NK-92 treated with Interleukin-12 subunit alpha and Interleukin-12 subunit beta, amount 100 ng/mL, for 24 hours (cell line): ENCODE results near the gene ST7.

Experiments
- DNase-seq: peaks from one replicate; lab custom pipeline; 2025; lab: John Stamatoyannopoulos, UW

The ST7 gene

GRCh38 chr7:117066668-117067067 lies 113.4 kb downstream of the ST7 start:
- DNase-seq: no peak

DNA sequence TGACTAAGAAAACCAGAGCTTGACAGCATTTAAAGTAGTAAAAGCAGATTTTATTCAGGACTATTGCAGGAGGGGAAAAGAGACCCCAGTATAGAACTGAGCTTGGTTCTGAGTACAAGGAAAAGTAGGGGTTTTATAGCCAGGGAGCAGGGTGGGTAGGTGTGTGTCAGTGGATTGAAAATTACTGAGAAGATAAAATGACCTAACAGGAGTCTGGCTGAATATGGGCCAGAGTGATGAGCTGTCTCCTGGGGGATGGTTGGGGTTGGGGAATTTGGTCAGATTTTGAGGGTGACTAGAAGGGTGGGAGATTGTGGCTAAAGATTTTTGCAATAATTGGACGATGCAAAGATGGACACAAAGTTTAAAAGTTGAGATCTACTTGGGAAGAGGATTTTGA lies 114.0 kb downstream of the ST7 start:
- no peak for DNase-seq

GRCh38 chr7:117068511-117069145 lies 115.3 kb downstream of the ST7 start:
- no peak for DNase-seq

- DNase-seq: no peak
Measured at GRCh38 chr7:117069379-117069778, 116.1 kb downstream of the ST7 start.

DNA sequence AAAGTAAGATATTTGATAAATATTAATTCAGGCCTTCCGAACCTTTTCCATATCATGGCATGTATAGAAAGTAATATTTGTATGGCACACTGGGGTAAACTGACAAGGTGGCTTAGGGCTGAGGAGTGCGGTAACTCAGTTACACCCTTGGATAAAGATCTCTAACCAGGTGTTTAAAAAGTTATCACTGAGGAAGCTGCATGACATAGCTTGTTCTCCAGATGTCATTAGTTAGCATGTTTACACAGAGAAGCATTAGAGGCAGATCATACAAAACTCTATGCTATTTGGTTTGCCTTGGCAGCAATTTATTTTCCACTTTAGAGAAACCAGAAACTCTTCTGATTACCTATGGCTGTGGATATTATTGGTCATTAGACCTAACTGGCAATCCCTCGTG lies 118.2 kb downstream of the ST7 start:
- DNase-seq: no peak

- no peak for DNase-seq
Measured at GRCh38 chr7:117072620-117073118, 119.4 kb downstream of the ST7 start.

DNA sequence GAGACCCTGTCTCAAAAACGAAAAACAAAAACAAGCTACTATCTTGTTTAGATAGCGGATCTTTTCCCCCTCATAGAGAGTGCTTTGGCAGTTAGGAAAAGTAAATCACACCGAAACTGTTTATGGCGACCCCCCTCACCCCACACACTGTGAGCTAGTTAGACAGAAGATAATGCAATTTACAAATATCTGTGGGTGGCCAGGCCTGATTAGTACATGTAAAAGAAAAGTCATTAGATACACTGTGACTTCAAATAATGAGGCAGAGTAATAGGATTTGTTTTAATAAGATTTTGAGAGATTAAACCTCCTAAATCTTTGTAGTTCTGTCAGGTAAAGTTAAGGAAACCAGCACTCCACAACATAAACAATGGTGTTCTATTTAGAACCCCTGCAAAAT lies 121.1 kb downstream of the ST7 start:
- DNase-seq: no peak

GRCh38 chr7:117075934-117076333 lies 122.6 kb downstream of the ST7 start:
- no peak for DNase-seq

DNA sequence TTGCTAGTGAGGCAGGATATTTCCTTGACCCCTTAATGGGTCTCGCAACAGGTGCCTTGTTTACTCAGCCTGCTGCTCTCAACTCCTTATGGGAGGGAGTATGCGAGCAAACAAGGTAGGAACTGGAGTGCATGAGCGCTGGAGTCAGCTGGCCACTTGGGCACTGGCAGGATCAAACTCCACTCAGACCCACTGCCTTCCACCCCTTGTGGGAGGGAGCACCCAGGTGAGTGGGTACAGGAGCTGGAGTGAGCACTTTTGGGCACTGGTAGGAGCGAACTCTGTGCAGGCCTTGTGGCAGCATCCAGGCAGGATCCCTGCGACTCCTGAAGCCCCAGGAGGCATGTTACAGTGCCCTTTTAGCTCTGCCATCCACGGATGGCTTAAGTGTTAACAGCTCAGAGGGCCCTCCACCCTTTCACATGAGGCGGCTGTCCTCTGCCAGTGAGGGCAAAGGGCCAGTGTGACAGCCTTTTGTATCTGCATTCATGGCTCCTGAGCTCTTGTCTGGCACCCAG lies 123.2 kb downstream of the ST7 start:
- DNase-seq: no peak

DNA sequence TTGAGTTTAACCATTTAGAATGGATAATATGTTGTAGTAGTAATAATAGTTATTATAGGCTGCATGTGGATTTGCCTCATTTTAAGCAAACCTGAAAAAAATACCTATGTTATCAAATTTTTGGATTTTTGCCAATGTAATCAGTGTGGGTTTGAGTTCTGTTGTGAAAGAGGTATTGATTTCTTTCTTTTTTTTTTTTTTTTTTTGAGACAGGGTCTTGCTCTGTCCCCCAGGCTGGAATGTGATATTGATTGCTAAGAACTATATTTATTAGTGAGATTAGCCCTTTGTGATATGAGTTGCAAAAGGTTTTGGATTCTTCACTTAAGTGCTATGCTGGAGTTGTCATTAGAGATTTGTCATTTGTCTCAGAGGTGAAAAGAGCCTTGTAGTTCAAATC lies 124.4 kb downstream of the ST7 start:
- no peak for DNase-seq

DNA sequence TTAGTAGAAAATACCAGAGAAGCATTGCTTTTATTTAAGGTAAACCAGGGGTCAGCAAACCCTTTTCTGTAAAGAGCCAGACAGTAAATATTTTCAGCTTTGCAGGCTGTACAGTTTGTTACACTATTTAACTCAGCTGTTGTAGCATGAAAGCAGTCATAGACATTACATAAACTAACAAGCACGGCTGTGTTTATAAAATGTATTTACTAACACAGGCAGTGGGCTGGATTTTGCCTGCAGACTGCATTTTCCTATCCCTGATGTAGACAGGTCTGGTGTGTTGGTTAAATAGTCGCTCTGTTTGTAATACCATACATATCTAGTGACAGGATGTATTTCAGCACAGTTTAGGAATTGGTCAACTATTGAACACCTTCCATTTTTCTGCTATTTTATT lies 129.3 kb downstream of the ST7 start:
- no peak for DNase-seq

DNA sequence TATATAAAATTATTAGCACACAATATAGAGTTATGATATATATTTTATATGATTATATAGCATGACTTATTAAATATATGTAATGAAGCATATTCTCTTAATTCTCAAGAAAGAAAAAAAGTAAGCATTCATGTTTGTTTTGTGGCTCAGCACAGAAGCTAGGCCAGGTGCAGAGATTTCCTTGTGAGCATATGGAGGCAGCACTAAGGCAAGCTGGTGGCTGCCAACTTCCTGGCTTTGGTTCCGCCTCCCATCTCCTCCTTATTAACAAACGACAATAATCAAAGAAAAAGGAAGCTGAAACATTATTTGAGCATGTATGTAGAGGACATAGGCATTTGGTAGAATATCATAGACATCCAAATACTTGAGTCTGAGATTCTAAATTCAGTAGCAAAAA lies 130.3 kb downstream of the ST7 start:
- DNase-seq: no peak

- DNase-seq: no peak
Measured at GRCh38 chr7:117084286-117084685, 131.0 kb downstream of the ST7 start.

- no peak for DNase-seq
Measured at GRCh38 chr7:117085275-117085674, 132.0 kb downstream of the ST7 start.

GRCh38 chr7:117085769-117086463 lies 132.6 kb downstream of the ST7 start:
- DNase-seq: no peak

GRCh38 chr7:117086788-117087187 lies 133.5 kb downstream of the ST7 start:
- no peak for DNase-seq

GRCh38 chr7:117087639-117088396 lies 134.5 kb downstream of the ST7 start:
- no peak for DNase-seq

DNA sequence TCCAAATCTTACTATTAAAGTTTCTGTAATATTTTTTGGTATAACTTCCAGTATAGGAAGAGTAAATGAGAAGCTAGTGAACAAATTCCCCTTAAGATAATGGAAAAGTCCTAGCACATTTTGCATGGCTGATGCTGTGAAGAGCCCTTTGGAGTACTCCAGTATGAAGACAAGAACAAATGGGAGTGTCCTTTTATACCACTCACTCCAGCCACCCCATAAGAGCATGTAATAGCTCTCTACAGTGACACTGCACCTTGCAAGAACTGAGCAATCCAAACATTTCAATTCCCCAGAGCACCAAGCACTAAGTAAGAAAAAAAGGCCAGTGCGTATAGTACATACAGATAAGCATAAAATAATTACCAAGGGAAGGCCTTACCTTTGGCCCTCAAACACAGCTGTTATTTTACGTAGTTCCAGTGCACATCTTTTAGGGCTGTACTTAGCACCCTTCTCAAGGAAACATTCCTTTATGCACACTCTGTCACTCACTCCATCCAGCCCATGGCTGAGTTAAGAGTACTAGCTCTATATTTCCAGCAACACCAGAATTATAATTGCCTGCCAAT lies 135.4 kb downstream of the ST7 start:
- no peak for DNase-seq

DNA sequence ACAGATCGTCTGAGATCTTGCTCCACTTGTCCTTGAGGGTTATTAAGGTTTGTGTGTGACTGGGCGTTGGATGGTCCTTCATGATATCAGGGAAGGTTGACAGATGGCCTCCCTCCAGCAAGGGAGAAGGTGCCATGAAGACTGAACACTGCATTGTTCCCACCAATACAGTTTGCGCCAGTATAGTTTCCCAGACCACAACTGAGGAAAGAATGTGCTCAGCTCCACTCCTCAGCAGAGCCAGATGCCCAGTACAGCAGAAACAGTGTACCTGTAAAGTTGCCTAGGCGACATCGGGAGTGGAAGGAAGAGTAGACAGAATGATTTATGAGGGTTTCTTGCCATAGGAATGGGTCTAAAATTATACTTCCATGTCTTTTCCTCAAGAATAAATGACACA lies 137.5 kb downstream of the ST7 start:
- no peak for DNase-seq

GRCh38 chr7:117091721-117092120 lies 138.4 kb downstream of the ST7 start:
- DNase-seq: no peak

DNA sequence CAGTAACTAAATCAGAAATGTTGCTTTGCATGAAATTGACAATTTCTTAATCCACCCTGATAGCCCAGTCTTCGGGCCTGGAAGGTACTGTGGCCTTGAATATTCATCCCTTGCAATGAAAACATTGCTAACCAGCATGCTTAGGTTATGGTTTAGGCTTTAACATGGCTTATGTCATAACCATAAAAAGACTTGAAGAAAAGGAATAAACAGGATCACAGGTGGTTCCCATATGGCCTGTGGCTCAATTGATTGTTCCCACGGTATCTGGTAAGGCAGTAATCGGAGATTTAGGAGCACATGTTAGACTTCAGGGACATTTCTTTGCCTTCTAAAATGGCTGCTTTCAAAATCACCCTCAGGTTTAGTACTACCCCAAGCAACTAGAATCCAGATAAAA lies 139.5 kb downstream of the ST7 start:
- no peak for DNase-seq

- no peak for DNase-seq
Measured at GRCh38 chr7:117094457-117094856, 141.2 kb downstream of the ST7 start.

- no peak for DNase-seq
Measured at GRCh38 chr7:117095055-117095454, 141.8 kb downstream of the ST7 start.
